ENCODE data around the gene EML6. TPM values are rescaled to one million over a fixed set of nuclear protein-coding genes. Genes with fewer than 3 reads are reported as not detected.

EML6 gene
- polyA plus RNA-seq, 1 of the 3 experiments (the other 2 are of a cell fraction) = 1.1 TPM

DNA sequence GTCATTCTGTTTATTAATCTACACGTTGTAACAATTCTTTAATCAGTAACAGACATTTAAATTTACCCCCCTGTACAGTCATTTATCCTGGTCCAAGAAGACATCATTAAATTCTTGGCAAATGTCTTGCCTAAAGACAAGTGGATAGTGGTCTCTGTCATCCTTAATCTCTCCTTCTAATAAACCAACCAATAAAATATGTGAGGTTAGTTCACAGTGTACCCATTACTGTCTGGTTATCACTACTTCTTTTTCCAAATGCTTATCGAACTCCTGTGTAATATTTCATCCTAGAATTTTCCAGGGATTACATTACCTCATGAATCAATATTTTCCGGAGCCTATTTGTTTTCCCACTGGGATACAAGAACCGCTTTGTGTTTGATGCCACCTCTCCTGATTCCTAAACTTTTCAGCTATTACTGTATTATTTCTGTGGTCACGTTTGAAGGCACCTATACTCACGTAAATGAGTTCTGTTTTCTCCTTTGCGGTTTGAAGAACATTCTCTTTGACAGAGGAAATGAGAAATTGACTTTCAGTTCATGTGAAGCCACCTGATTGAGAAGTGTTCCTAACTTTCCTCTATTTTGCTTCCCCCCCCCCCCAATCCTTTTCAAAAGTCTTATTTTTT, 195.3 kb downstream of the EML6 start (continued):
- TF ChIP-seq NFIC (IDR thresholded peaks at IDR 0.05; ENCODE audit: borderline replicate concordance) (no peak), GATA2 (CRISPR knock-in tag; IDR thresholded peaks at IDR 0.05) (no peak), GABPA (IDR thresholded peaks at IDR 0.05; ENCODE audit: low read depth) (no peak), TCF12 (IDR thresholded peaks at IDR 0.05) (no peak), FOSL2 (IDR thresholded peaks at IDR 0.05; ENCODE audit: borderline replicate concordance, low read depth) (no peak), RAD21 (IDR thresholded peaks at IDR 0.05; ENCODE audit: low read length) (no peak), MEF2A (IDR thresholded peaks at IDR 0.05; ENCODE audit: borderline replicate concordance, low read depth) (no peak)

DNA sequence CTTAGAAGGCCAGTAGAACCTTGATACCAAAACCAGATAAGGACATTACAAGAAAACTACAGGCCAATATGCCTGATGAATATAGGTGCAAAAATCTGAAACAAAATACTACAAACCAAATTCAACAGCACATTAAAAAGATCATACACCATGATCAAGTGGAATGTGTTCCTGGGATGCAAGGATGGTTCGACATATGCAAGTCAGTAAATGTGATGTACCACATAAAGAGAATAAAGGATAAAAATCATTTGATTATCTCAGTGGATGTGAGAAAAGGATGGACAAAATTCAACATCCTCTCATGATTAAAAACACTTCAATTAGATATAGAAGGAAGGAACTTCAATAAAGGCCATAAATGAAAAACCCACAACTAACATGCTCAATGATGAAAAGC, 197.2 kb downstream of the EML6 start:
- no peaks in the 10 kb centered on the region for H4K20me1 ChIP-seq (ENCODE audit: insufficient read depth)
- WGBS (ENCODE audit: low lambda C conversion rate) = 83% methylated on average over 1 of the region's 1 CpG
- H3K4me2 ChIP-seq = no peak overlapping the region
- H3K9me3 ChIP-seq = no peaks in the 10 kb centered on the region; the same call in 1 of the 2 replicates
- H3K4me3 ChIP-seq (ENCODE audit: low read depth in 2 of 2, low read length in 1 of 2) = no peak overlapping the region
- CTCF ChIA-PET = interaction anchor here (1.4 kb wide), 1 partner anchor 216 kb away, joined by 3 read pairs; no protein-coding TSS in a partner anchor
- no peak overlapping the region for H3K27ac ChIP-seq (ENCODE audit: low read depth in 2 of 2, low read length in 1 of 2)
- TF ChIP-seq, protein P1, sequence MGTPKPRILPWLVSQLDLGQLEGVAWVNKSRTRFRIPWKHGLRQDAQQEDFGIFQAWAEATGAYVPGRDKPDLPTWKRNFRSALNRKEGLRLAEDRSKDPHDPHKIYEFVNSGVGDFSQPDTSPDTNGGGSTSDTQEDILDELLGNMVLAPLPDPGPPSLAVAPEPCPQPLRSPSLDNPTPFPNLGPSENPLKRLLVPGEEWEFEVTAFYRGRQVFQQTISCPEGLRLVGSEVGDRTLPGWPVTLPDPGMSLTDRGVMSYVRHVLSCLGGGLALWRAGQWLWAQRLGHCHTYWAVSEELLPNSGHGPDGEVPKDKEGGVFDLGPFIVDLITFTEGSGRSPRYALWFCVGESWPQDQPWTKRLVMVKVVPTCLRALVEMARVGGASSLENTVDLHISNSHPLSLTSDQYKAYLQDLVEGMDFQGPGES (IDR thresholded peaks at IDR 0.05; ENCODE audit: low read depth, low read length) = no peak
- TF ChIP-seq RFX5 (IDR thresholded peaks at IDR 0.05; ENCODE audit: low read length) (no peak), RCOR1 (IDR thresholded peaks at IDR 0.05; ENCODE audit: low read length) (no peak), TAF1 (IDR thresholded peaks at IDR 0.05; ENCODE audit: borderline replicate concordance, low read depth, low read length) (no peak), NRF1 (IDR thresholded peaks at IDR 0.05; ENCODE audit: low read depth, low read length) (no peak), SMC3 (IDR thresholded peaks at IDR 0.05; ENCODE audit: low read depth, low read length) (no peak), SIN3A (IDR thresholded peaks at IDR 0.05; ENCODE audit: borderline replicate concordance, low read depth, low read length) (no peak), FOXM1 (IDR thresholded peaks at IDR 0.05; ENCODE audit: low read depth) (no peak), CHD2 (IDR thresholded peaks at IDR 0.05; ENCODE audit: low read length, partially characterized antibody) (no peak), NFIC (IDR thresholded peaks at IDR 0.05; ENCODE audit: borderline replicate concordance) (no peak)
- TF ChIP-seq, protein P2, sequence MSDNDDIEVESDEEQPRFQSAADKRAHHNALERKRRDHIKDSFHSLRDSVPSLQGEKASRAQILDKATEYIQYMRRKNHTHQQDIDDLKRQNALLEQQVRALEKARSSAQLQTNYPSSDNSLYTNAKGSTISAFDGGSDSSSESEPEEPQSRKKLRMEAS (IDR thresholded peaks at IDR 0.05; ENCODE audit: low read depth) = no peak
- TF ChIP-seq, protein P3, sequence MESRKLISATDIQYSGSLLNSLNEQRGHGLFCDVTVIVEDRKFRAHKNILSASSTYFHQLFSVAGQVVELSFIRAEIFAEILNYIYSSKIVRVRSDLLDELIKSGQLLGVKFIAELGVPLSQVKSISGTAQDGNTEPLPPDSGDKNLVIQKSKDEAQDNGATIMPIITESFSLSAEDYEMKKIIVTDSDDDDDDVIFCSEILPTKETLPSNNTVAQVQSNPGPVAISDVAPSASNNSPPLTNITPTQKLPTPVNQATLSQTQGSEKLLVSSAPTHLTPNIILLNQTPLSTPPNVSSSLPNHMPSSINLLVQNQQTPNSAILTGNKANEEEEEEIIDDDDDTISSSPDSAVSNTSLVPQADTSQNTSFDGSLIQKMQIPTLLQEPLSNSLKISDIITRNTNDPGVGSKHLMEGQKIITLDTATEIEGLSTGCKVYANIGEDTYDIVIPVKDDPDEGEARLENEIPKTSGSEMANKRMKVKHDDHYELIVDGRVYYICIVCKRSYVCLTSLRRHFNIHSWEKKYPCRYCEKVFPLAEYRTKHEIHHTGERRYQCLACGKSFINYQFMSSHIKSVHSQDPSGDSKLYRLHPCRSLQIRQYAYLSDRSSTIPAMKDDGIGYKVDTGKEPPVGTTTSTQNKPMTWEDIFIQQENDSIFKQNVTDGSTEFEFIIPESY (IDR thresholded peaks at IDR 0.05; ENCODE audit: borderline replicate concordance, low read depth) = no peak
- TF ChIP-seq, protein P4, sequence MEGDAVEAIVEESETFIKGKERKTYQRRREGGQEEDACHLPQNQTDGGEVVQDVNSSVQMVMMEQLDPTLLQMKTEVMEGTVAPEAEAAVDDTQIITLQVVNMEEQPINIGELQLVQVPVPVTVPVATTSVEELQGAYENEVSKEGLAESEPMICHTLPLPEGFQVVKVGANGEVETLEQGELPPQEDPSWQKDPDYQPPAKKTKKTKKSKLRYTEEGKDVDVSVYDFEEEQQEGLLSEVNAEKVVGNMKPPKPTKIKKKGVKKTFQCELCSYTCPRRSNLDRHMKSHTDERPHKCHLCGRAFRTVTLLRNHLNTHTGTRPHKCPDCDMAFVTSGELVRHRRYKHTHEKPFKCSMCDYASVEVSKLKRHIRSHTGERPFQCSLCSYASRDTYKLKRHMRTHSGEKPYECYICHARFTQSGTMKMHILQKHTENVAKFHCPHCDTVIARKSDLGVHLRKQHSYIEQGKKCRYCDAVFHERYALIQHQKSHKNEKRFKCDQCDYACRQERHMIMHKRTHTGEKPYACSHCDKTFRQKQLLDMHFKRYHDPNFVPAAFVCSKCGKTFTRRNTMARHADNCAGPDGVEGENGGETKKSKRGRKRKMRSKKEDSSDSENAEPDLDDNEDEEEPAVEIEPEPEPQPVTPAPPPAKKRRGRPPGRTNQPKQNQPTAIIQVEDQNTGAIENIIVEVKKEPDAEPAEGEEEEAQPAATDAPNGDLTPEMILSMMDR (IDR thresholded peaks at IDR 0.05) = no peak
- H2AFZ ChIP-seq (ENCODE audit: low read depth) = no peak overlapping the region
- POLR2A ChIA-PET = no interaction called here
- H3K36me3 ChIP-seq (replicated peaks in 1 of 2; ENCODE audit: control insufficient read depth in 1 of 2, insufficient read depth in 2 of 2, low read length in 1 of 2) = peaks cover 0 to 2% of the 10 kb centered on the region in 2 experiments
- H3F3A ChIP-seq (replicated peaks; ENCODE audit: insufficient read depth) = no peaks in the 10 kb centered on the region
- H3K4me1 ChIP-seq (ENCODE audit: control insufficient read depth in 1 of 2, insufficient read depth in 2 of 2, low read depth in 1 of 2, low read length in 1 of 2) = no peaks in the 10 kb centered on the region
- no peak overlapping the region for H3K9ac ChIP-seq
- H3K9me2 ChIP-seq = no peaks in the 10 kb centered on the region
- H3K79me2 ChIP-seq (ENCODE audit: insufficient read depth) = no peaks in the 10 kb centered on the region
- H3K27me3 ChIP-seq (ENCODE audit: insufficient read depth) = no peaks in the 10 kb centered on the region
- no peak for DNase-seq

Measured in SK-N-SH (cell line).